Measurements from ENCODE around the gene ZNF17.
A peak's percentile ranks its signal among the peaks of the same experiment; 100 is the strongest.
"Not testable (repeated sequence)": the region's sequence is repeated elsewhere in the genome, so short reads cannot be mapped to it uniquely, and the experiment has no call there.

Gene ZNF17

DNA sequence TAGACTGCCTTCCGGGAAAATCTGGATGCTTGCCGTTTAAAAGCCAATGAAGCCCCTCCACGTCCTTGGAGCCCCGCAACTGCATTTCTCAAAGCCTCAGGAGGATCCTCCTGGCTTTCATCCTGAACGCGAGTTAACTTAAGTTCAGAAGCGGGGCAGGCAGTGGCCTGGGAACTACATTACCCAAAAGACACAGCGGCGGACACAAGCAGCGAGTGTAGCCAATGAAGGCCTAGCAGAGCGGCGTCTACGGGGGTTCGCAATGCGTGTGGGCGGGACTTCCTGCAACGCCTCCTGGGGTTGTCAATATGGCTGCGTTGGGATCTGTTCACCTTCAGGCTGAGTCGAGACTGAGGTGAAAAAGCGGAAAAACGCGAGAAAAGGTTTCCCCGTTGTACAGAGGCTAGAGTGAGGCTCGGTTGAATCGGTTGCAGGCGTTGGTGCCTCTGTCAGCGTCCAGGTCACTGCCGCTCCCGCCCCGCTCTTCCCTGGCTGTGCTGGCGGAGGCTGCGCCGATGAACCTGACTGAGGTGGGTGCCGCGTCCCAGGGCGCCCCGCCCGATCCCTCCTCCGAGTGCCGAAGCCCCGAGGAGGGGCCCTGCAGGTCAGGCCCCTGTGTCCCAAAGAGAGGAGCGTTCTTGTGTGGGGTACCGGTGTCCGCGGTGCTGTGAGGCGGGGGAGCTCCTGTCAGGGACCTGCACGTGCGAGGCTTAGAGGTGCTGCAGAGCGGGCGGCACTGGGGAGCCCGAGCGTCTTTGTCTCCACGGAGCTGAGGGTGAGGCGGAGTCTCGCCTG is at the start of gene ZNF17:
ZNF17 (plus strand) TSS at position 285 of the 795 bp plus-strand sequence. CDS start 2,455 bp downstream, outside the sequence.
- Histone ChIP-seq H3K9ac (ENCODE audit: low read length) (peak within 1 kb of the TSS; percentile 78), H3K36me3 (ENCODE audit: control insufficient read depth, insufficient read depth, low read length) (peaks cover 19% of the 10 kb centered on the region), H3K4me3 (ENCODE audit: low read length) (peak within 1 kb of the TSS; percentile 86), H3K27ac (ENCODE audit: low read depth, low read length) (peak within 1 kb of the TSS; percentile 48), H3K27me3 (ENCODE audit: control insufficient read depth, insufficient read depth, low read length) (no peaks in the 10 kb centered on the region), H3K4me1 (ENCODE audit: control insufficient read depth, insufficient read depth, low read length) (peaks cover 7% of the 10 kb centered on the region)

DNA sequence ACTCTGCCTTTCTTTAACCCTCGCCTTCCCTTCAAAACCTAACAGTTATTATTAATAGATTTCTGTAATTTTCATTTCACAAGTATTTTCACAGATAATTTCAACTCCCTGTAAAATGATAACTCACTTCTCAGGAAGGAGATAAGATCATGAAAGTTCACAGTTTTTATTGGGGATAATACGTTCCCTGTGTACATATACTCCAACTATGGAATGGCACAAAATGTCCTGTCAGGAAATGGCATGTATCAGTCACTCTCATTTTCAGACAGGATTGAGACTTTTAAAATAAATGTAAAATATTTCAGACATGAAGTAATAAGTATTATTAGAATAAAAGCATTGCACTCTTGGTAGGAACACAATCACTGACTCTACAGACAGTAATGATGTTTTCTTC is 48.5 kb upstream of the ZNF17 start:
- Histone ChIP-seq H3K36me3 (ENCODE audit: control insufficient read depth, insufficient read depth, low read length) (peaks cover 2% of the 10 kb centered on the region), H3K9ac (ENCODE audit: low read length) (no peak overlapping the region), H3K4me3 (ENCODE audit: low read length) (peak overlapping the region; percentile 39), H3K27ac (ENCODE audit: low read depth, low read length) (peak overlapping the region; percentile 79), H3K4me1 (ENCODE audit: control insufficient read depth, insufficient read depth, low read length) (no peaks in the 10 kb centered on the region), H3K27me3 (ENCODE audit: control insufficient read depth, insufficient read depth, low read length) (no peaks in the 10 kb centered on the region)

DNA sequence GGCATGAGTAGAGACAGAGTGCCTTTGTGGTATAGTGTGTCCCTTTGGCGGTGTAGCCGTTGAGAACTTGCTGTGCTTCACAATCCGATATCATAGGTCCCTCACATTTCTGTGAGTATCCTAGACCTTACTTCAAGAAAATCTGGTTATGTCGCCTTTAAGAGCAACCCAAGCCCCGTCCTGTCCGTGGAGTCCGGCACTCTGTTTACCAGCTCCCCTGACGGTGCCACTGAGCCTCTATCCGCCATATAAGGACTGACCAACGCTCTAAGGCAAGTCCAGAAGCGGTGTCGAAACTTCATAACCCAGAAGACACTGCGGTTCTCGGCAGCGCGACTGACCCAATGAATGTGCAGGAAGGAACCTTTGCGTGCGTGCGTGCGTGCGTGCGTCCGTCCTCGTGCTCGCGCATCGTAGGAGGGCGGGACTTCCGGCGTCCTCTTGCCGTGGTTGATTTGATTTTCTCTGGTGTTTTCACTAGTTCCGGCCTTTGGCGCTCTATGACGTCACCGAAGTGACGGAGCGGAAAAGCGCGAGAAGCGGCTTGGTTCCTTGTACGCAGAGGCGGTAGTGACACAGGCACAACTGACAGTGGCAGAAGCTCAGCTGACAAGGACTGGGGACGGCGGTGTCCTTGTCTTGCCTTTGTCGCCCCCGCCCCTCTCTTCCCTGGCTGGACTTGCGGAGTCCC is 47.8 kb upstream of the ZNF17 start, which contains the start of the genes TRAPPC2B and ZNF547:
TRAPPC2B (plus strand) TSS at position 555 of the 691 bp plus-strand sequence. CDS start 1,283 bp downstream, outside the sequence.
ZNF547 (plus strand) TSS at position 555 of the 691 bp plus-strand sequence. CDS start 5,005 bp downstream, outside the sequence.
- no peaks in the 10 kb centered on the region for H3K27me3 ChIP-seq (ENCODE audit: control insufficient read depth, insufficient read depth, low read length)
- H3K9ac ChIP-seq (ENCODE audit: low read length) = peak within 1 kb of the TSS; percentile 75
- H3K4me3 ChIP-seq (ENCODE audit: low read length) = peak within 1 kb of the TSS; percentile 87
- no peaks in the 10 kb centered on the region for H3K36me3 ChIP-seq (ENCODE audit: control insufficient read depth, insufficient read depth, low read length)
- H3K27ac ChIP-seq (ENCODE audit: low read depth, low read length) = peak within 1 kb of the TSS; percentile 97
- no peaks in the 10 kb centered on the region for H3K4me1 ChIP-seq (ENCODE audit: control insufficient read depth, insufficient read depth, low read length)

DNA sequence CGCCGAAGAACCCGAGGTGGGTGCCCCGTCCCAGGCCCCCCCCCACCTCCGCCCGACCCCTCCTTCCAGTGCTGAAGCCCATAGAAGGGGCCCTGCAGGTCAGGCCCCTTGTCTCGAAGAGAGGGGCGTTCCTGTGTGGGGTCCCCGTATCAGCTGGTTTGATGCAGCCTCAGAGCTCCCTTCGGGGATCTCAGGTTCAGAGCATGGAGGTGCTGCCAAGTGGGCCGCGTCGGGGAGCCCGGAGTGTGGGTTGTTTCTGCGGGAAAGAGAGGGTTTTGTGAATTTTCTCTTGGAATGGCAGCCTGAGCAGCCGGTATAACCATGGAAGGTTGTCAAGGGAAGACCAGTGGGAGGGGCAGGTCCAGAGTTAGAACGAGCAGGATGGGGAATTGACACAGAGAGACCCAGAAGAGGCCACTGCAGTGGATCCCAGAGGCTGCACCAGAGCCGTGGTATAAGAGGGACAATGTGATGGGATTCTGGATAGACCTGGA is 47.2 kb upstream of the ZNF17 start:
- Histone ChIP-seq H3K36me3 (ENCODE audit: control insufficient read depth, insufficient read depth, low read length) (no peaks in the 10 kb centered on the region), H3K27me3 (ENCODE audit: control insufficient read depth, insufficient read depth, low read length) (no peaks in the 10 kb centered on the region), H3K27ac (ENCODE audit: low read depth, low read length) (peak overlapping the region; percentile 97), H3K9ac (ENCODE audit: low read length) (peak overlapping the region; percentile 75), H3K4me1 (ENCODE audit: control insufficient read depth, insufficient read depth, low read length) (no peaks in the 10 kb centered on the region), H3K4me3 (ENCODE audit: low read length) (peak overlapping the region; percentile 87)

DNA sequence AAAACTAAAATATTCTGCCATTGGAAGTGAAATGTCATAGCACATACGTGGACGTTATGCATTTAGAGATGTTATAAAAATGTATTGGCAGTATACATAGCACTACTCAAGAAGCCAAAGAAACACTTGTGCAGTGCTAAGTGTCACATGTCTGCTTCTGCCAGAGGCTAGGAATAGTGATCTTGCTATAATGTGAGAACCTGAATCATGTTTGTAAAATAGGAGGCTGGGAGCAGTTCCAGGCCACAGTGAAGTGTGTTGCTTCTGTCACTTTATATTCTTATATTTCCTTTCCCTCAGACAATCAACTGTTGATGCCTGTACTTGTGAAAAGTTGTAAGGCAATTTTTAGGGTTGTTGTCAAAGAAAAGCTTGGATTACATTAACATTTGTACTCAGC is 44.2 kb upstream of the ZNF17 start:
- Histone ChIP-seq H3K9ac (ENCODE audit: low read length) (no peak overlapping the region), H3K36me3 (ENCODE audit: control insufficient read depth, insufficient read depth, low read length) (peaks cover 2% of the 10 kb centered on the region), H3K27ac (ENCODE audit: low read depth, low read length) (no peak overlapping the region), H3K4me3 (ENCODE audit: low read length) (no peak overlapping the region), H3K27me3 (ENCODE audit: control insufficient read depth, insufficient read depth, low read length) (no peaks in the 10 kb centered on the region), H3K4me1 (ENCODE audit: control insufficient read depth, insufficient read depth, low read length) (no peaks in the 10 kb centered on the region)

DNA sequence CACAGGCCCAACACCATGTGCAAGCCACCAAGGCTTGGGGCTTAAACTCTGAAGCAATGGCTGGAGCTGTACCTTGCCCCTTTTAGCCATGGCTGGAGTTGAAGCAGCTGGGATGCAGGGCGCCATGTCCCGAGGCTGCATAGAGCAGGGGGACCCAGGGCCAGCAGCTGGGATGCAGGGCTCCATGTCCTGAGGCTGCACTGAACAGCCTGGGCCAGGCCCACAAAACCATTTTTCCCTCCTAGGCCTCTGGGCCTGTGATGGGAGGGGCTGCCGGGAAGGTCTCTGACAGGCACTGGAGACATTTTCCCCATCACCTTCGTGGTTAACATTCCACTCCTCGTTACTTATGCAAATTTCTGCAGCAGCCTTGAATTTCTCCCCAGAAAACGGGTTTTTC is 36.8 kb upstream of the ZNF17 start:
- Histone ChIP-seq H3K36me3 (ENCODE audit: control insufficient read depth, insufficient read depth, low read length) (peaks cover 37% of the 10 kb centered on the region), H3K9ac (ENCODE audit: low read length) (no peak overlapping the region), H3K4me1 (ENCODE audit: control insufficient read depth, insufficient read depth, low read length) (no peaks in the 10 kb centered on the region), H3K27me3 (ENCODE audit: control insufficient read depth, insufficient read depth, low read length) (no peaks in the 10 kb centered on the region), H3K4me3 (ENCODE audit: low read length) (no peak overlapping the region), H3K27ac (ENCODE audit: low read depth, low read length) (no peak overlapping the region)

DNA sequence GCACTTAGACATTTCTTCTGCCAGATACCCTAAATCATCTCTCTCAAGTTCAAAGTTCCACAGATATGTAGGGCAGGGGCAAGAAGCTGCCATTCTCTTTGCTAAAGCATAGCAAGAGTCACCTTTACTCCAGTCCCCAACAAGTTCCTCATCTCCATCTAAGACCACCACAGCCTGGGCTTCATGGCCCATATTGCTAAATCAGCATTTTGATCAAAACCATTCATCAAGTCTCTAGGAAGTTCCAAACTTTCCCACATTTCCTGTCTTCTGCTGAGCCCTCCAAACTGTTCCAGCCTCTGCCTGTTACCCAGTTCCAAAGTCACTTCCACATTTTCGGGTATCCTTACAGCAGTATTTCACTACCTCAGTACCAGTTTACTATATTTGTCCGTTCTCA is 36.3 kb upstream of the ZNF17 start:
- H3K27ac ChIP-seq (ENCODE audit: low read depth, low read length); H3K4me1 ChIP-seq (ENCODE audit: control insufficient read depth, insufficient read depth, low read length); H3K9ac ChIP-seq (ENCODE audit: low read length); H3K27me3 ChIP-seq (ENCODE audit: control insufficient read depth, insufficient read depth, low read length); H3K4me3 ChIP-seq (ENCODE audit: low read length): not testable (repeated sequence)
- H3K36me3 ChIP-seq (ENCODE audit: control insufficient read depth, insufficient read depth, low read length) = peaks cover 37% of the 10 kb centered on the region

DNA sequence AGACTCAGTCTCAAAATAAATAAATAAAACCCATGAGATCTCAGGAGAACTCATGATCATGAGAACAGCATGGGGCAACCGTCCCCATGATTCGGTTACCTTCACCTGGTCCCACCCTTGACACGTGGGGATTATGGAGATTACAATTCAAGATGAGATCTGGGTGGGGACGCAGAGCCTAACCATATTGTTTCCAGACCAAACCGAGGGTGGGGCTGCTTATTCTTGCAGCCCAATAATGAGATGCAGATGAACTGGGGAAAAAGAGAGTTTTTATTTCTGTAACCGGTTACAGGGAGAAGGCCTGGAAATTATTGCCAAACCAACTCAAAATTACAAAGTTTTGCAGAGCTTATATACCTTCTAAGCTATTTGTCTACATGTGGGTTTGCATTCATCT is 34.8 kb upstream of the ZNF17 start:
- Histone ChIP-seq H3K36me3 (ENCODE audit: control insufficient read depth, insufficient read depth, low read length) (peaks cover 37% of the 10 kb centered on the region), H3K4me3 (ENCODE audit: low read length) (no peak overlapping the region)

DNA sequence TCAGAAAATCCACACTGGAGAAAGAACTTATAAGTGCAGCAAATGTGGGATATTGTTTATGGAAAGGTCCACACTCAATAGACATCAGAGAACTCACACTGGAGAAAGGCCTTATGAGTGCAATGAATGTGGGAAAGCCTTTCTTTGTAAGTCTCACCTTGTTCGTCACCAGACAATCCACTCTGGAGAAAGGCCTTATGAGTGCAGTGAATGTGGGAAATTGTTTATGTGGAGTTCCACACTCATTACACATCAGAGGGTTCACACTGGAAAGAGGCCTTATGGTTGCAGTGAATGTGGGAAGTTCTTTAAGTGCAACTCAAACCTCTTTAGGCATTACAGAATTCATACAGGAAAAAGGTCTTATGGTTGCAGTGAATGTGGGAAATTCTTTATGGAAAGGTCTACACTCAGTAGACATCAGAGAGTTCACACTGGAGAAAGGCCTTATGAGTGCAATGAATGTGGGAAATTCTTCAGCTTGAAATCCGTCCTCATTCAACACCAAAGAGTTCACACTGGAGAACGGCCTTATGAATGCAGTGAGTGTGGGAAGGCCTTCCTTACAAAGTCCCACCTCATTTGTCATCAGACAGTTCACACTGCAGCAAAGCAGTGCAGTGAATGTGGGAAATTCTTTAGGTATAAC is 33.3 kb upstream of the ZNF17 start:
- Histone ChIP-seq H3K27me3 (ENCODE audit: control insufficient read depth, insufficient read depth, low read length) (no peaks in the 10 kb centered on the region), H3K36me3 (ENCODE audit: control insufficient read depth, insufficient read depth, low read length) (peaks cover 28% of the 10 kb centered on the region)

More for the DNA sequence above, 34.8 kb upstream of the ZNF17 start:
- Histone ChIP-seq H3K4me1 (ENCODE audit: control insufficient read depth, insufficient read depth, low read length) (no peaks in the 10 kb centered on the region), H3K27me3 (ENCODE audit: control insufficient read depth, insufficient read depth, low read length) (no peaks in the 10 kb centered on the region), H3K9ac (ENCODE audit: low read length) (no peak overlapping the region), H3K27ac (ENCODE audit: low read depth, low read length) (no peak overlapping the region)

DNA sequence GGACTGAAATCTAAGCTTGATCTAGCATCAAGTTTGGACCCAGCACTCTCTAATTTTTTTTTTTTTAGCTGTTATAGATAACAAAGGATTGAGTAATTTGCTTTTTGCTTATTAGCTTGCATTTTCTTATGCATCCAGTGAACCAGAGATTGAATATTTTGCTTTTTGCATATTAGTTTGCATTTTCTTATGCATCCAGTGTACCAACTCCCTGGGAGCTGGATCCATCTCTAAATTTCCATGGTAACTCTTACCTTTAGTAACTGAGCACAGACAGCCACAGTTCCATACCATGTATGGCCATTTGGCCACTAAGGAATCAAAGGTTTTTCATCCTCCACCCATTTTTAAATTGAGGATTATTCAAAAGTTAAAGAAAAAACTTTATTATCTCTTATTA is 30.0 kb upstream of the ZNF17 start:
- Histone ChIP-seq H3K36me3 (ENCODE audit: control insufficient read depth, insufficient read depth, low read length) (peaks cover 16% of the 10 kb centered on the region), H3K9ac (ENCODE audit: low read length) (no peak overlapping the region), H3K4me1 (ENCODE audit: control insufficient read depth, insufficient read depth, low read length) (no peaks in the 10 kb centered on the region), H3K27ac (ENCODE audit: low read depth, low read length) (no peak overlapping the region), H3K4me3 (ENCODE audit: low read length) (no peak overlapping the region), H3K27me3 (ENCODE audit: control insufficient read depth, insufficient read depth, low read length) (no peaks in the 10 kb centered on the region)

More for the DNA sequence above, 33.3 kb upstream of the ZNF17 start:
- no peak overlapping the region for H3K9ac ChIP-seq (ENCODE audit: low read length)
- H3K27ac ChIP-seq (ENCODE audit: low read depth, low read length) = no peak overlapping the region
- H3K4me3 ChIP-seq (ENCODE audit: low read length) = no peak overlapping the region
- no peaks in the 10 kb centered on the region for H3K4me1 ChIP-seq (ENCODE audit: control insufficient read depth, insufficient read depth, low read length)

DNA sequence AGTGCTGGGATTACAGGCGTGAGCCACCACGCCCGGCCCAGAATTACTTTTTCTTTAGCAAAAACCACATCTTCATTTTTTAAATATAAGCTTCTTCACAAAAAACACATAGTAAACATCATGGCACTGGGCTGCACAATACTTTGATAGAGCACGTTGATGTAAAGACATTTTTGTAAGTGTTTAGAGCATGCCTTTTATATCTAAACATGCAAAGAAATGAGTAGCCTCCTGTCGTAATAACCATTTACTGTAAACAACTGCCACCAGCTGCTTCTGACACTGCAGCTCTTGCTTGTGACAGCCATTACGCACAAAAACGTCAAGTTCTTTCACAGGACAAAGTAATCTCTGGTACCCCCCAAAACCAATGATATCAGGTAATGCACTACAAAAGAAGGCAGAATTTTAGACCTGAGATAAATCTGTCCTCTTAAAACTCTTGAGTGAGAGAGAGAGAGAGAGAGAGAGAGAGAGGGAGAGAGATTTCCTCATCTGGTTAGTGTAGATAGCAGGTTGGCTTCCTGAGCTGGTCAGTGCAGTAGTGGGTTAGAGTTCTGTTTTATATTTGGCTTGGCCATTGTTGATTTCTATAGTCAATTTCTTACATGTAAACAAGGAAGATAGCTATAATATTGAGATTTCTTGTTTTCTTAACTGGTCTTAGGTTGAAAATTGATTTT is 28.0 kb upstream of the ZNF17 start:
- peaks cover 2% of the 10 kb centered on the region for H3K36me3 ChIP-seq (ENCODE audit: control insufficient read depth, insufficient read depth, low read length)
- no peak overlapping the region for H3K27ac ChIP-seq (ENCODE audit: low read depth, low read length)
- H3K27me3 ChIP-seq (ENCODE audit: control insufficient read depth, insufficient read depth, low read length) = no peaks in the 10 kb centered on the region
- no peak overlapping the region for H3K9ac ChIP-seq (ENCODE audit: low read length)
- no peak overlapping the region for H3K4me3 ChIP-seq (ENCODE audit: low read length)
- H3K4me1 ChIP-seq (ENCODE audit: control insufficient read depth, insufficient read depth, low read length) = no peaks in the 10 kb centered on the region

Data from rectal smooth muscle tissue (tissue), 1 donor.